Neural progenitor cell (in vitro differentiated cells): Measurements from ENCODE around the gene RGPD8. TPM values are rescaled to one million over a fixed set of nuclear protein-coding genes. Genes with fewer than 3 reads are reported as not detected.
A peak's percentile ranks its signal among the peaks of the same experiment; 100 is the strongest.

Source experiments
- DNase-seq: peaks from one replicate; pipeline ENCODE4 v3.0.0-alpha.2; 2016; ENCODE audit warnings: low spot score
- H2AFZ ChIP-seq: fragments of 200-600 bp; sonication (generic); replicated peaks from 2 replicates; pipeline ENCODE4 v1.6.1; 2016; ENCODE audit warnings: antibody characterized with exemption
- H3F3A ChIP-seq: fragments of 200-600 bp; sonication (generic); 2 replicates; pipeline ENCODE4 v1.6.1; 2016; ENCODE audit warnings: antibody characterized with exemption, low read depth
- H3K27ac ChIP-seq: fragments of 200-600 bp; sonication (generic); 2 replicates; pipeline ENCODE4 v1.5.1; 2016; ENCODE audit warnings: mild to moderate bottlenecking
- H3K27me3 ChIP-seq: fragments of 200-600 bp; sonication (generic); 2 replicates; pipeline ENCODE4 v1.6.1; 2016; ENCODE audit warnings: mild to moderate bottlenecking, moderate library complexity
- H3K36me3 ChIP-seq: fragments of 200-600 bp; sonication (generic); 2 replicates; pipeline ENCODE4 v1.5.1; 2016
- H3K4me1 ChIP-seq: fragments of 200-600 bp; sonication (generic); 2 replicates; pipeline ENCODE4 v1.6.1; 2016; ENCODE audit warnings: mixed run types
- H3K4me2 ChIP-seq: fragments of 200-600 bp; sonication (generic); 2 replicates; pipeline ENCODE4 v1.6.1; 2016
- H3K4me3 ChIP-seq: fragments of 200-600 bp; sonication (generic); 2 replicates; pipeline ENCODE4 v1.5.1; 2016
- H3K79me2 ChIP-seq: fragments of 200-600 bp; sonication (generic); 2 replicates; pipeline ENCODE4 v1.6.1; 2016; ENCODE audit warnings: low read depth
- H3K9ac ChIP-seq: fragments of 200-600 bp; sonication (generic); 2 replicates; pipeline ENCODE4 v1.6.1; 2016
- H3K9me3 ChIP-seq: fragments of 200-600 bp; sonication (generic); 2 replicates; pipeline ENCODE4 v1.5.1; 2016; ENCODE audit warnings: low read depth
- H4K20me1 ChIP-seq: fragments of 200-600 bp; sonication (generic); 2 replicates; pipeline ENCODE4 v1.6.1; 2016; ENCODE audit warnings: low read depth
- H3K27ac Mint-ChIP-seq: 3 replicates; pipeline ENCODE4 v1.8.0; 2021; ENCODE audit warnings: mixed read lengths
- H3K27me3 Mint-ChIP-seq: 2 replicates; pipeline ENCODE4 v1.8.0; 2022; ENCODE audit warnings: low read depth, mild to moderate bottlenecking, inconsistent platforms, moderate library complexity, mixed read lengths; ENCODE audit not compliant: insufficient read depth
- H3K36me3 Mint-ChIP-seq: 3 replicates; pipeline ENCODE4 v1.8.0; 2021; ENCODE audit warnings: mixed read lengths
- H3K4me1 Mint-ChIP-seq: 3 replicates; pipeline ENCODE4 v1.8.0; 2021; ENCODE audit warnings: mixed read lengths
- H3K4me3 Mint-ChIP-seq: 3 replicates; pipeline ENCODE4 v1.8.0; 2021; ENCODE audit warnings: mild to moderate bottlenecking, moderate library complexity, mixed read lengths
- H3K9me3 Mint-ChIP-seq: 3 replicates; pipeline ENCODE4 v1.8.0; 2020; ENCODE audit warnings: mixed read lengths
- CTCF ChIP-seq: fragments of 200-600 bp; sonication (generic); IDR thresholded peaks from 2 replicates; pipeline ENCODE4 v1.5.1; 2017; ENCODE audit warnings: antibody characterized with exemption, mild to moderate bottlenecking
- EZH2 ChIP-seq: fragments of 200-600 bp; sonication (generic); IDR thresholded peaks from 2 replicates; pipeline ENCODE4 v1.6.1; 2017; ENCODE audit warnings: antibody characterized with exemption, mild to moderate bottlenecking, moderate library complexity
- EZH2phosphoT487 ChIP-seq: fragments of 200-600 bp; sonication (generic); IDR thresholded peaks from 2 replicates; pipeline ENCODE4 v1.6.1; 2017; ENCODE audit warnings: antibody characterized with exemption
- total RNA-seq: library from RNA; depleted of rRNA; stranded (reverse); fragments of >200 nt; gene quantifications from 2 replicates; pipeline ENCODE4 v1.2.3, GENCODE V29; 2015; ENCODE audit warnings: low replicate concordance

The RGPD8 gene
- total RNA-seq, 1 donor from 2014 or later: 11.1 TPM

DNA sequence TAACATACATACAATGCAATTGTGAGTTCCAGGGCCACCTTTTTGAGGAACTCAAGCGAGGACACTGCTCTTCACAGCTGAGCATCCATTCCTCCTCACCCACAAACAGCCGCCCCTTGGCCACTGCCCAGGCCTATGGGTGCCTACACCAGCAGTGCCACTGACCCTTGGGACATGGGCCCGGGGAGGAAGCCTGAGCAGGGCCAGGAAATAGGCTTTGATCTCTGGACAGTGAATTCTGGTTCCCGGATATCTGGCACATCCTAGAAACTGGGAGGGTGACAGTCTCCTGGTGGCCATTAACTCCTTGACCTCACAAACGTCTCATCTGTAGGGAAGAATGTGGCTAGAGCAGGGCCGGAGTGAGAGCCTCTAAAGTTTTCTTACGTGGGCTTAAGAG, 43.0 kb upstream of the RGPD8 start:
- H3K4me1 Mint-ChIP-seq: peaks cover 4% of the 10 kb centered on the region
- no peak overlapping the region for H3K4me3 Mint-ChIP-seq

DNA sequence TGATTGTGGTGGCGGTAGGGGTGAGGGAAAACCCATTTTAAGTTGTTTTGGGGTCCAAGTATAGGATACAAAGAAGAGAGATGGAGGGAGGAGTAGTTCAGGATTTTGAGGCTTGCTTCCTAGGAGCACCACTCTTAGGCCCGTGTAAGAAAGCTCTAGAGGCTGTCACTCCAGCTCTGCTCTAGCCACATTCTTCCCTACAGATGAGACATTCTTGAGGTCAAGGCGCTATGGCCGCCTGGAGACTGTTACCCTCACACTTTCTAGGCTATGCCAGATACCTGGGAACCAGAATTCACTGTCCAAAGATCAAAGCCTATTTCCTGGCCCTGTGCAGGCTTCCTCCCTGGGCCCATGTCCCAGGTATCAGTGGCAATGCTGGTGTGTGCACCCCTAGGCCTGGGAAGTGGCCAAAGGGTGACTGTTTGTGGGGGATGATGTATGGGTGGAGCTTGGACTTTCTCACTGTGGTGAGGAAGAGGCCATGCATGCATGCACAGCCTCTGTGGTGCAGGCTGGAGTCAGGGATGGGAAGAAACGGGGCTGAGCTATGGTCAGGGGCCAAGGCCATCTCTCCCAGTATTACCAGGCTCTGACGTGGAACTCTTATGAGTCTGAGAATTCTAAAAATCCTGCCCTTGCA, 41.5 kb upstream of the RGPD8 start:
- no peak overlapping the region for H3K4me3 Mint-ChIP-seq
- Histone ChIP-seq H3K36me3 (no peaks in the 10 kb centered on the region), H3F3A (no peaks in the 10 kb centered on the region), H3K4me1 (no peaks in the 10 kb centered on the region), H4K20me1 (no peaks in the 10 kb centered on the region), H3K4me3 (no peak overlapping the region), H3K9me3 (no peaks in the 10 kb centered on the region), H3K27ac (no peak overlapping the region), H3K27me3 (no peaks in the 10 kb centered on the region), H3K9ac (no peak overlapping the region), H3K4me2 (no peak overlapping the region), H3K79me2 (no peaks in the 10 kb centered on the region), H2AFZ (no peak overlapping the region)
- peak overlapping the region; percentile 1 for H3K27ac Mint-ChIP-seq
- H3K4me1 Mint-ChIP-seq: no peaks in the 10 kb centered on the region
- peaks cover 5% of the 10 kb centered on the region for H3K27me3 Mint-ChIP-seq
- no peaks in the 10 kb centered on the region for H3K9me3 Mint-ChIP-seq
- H3K36me3 Mint-ChIP-seq: no peaks in the 10 kb centered on the region
- TF ChIP-seq CTCF (no peak), EZH2 (no peak), EZH2phosphoT487 (no peak)
- DNase-seq: no peak

More for the DNA sequence above, 43.0 kb upstream of the RGPD8 start:
- Histone ChIP-seq H3F3A (peaks cover 8% of the 10 kb centered on the region), H3K27ac (no peak overlapping the region), H4K20me1 (no peaks in the 10 kb centered on the region), H3K79me2 (no peaks in the 10 kb centered on the region), H3K4me3 (no peak overlapping the region), H3K9ac (no peak overlapping the region), H3K4me1 (no peaks in the 10 kb centered on the region), H3K36me3 (no peaks in the 10 kb centered on the region), H3K4me2 (no peak overlapping the region), H2AFZ (no peak overlapping the region), H3K9me3 (no peaks in the 10 kb centered on the region), H3K27me3 (no peaks in the 10 kb centered on the region)
- H3K27me3 Mint-ChIP-seq: peaks cover 12% of the 10 kb centered on the region
- no peak for TF ChIP-seq EZH2phosphoT487
- no peak for TF ChIP-seq CTCF
- no peak for TF ChIP-seq EZH2
- H3K9me3 Mint-ChIP-seq: no peaks in the 10 kb centered on the region
- no peak for DNase-seq
- no peaks in the 10 kb centered on the region for H3K36me3 Mint-ChIP-seq
- no peak overlapping the region for H3K27ac Mint-ChIP-seq

DNA sequence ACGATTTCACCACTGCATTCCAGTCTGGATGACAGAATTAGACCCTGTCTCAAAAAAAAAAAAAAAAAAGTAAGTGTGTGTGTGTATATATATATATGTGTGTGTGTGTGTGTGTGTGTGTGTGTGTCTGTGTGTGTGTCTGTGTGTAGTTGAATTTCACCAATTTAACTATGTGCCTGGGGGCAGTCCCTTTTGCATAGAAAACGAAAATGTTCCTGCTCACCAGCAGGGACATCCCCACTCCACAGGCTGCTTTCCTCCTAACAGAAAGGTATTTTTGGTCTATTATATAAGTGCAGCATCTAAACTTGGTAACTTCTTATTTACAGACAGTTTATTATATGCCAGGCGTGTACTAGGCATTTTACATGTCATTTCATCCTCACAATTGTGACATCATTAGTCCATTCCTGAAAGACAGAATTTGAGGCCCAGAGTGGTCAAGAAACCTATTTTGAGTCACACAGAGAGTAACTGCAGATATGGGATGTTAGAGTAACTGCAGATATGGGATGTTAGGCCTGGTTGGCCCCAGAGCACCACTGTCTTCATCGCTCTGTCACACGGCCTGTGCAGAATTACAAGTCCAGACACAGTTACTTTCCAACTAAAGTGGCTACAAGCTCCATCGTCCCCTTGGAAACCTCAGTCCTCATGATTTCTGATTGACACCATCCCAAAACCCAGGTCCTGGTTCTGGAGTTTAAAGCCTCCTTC, 39.3 kb upstream of the RGPD8 start:
- TF ChIP-seq EZH2phosphoT487 (no peak), EZH2 (no peak), CTCF (no peak)
- Histone ChIP-seq H3K4me1 (no peaks in the 10 kb centered on the region), H3K9me3 (no peaks in the 10 kb centered on the region), H3F3A (no peaks in the 10 kb centered on the region), H3K27me3 (no peaks in the 10 kb centered on the region), H4K20me1 (no peaks in the 10 kb centered on the region), H3K9ac (no peak overlapping the region), H3K79me2 (no peaks in the 10 kb centered on the region), H3K4me3 (no peak overlapping the region), H3K27ac (no peak overlapping the region), H3K36me3 (no peaks in the 10 kb centered on the region), H2AFZ (no peak overlapping the region), H3K4me2 (no peak overlapping the region)
- H3K27ac Mint-ChIP-seq: no peak overlapping the region
- DNase-seq: no peak
- H3K4me1 Mint-ChIP-seq: no peaks in the 10 kb centered on the region
- peaks cover 4% of the 10 kb centered on the region for H3K9me3 Mint-ChIP-seq
- H3K4me3 Mint-ChIP-seq: no peak overlapping the region
- no peaks in the 10 kb centered on the region for H3K36me3 Mint-ChIP-seq
- no peaks in the 10 kb centered on the region for H3K27me3 Mint-ChIP-seq
